GM19351 (cell line): ENCODE results near the gene AWAT2.
"Not testable (repeated sequence)": the region's sequence is repeated elsewhere in the genome, so short reads cannot be mapped to it uniquely, and the experiment has no call there.

ENCODE experiments used
- ATAC-seq: cut with Tn5 transposase; IDR thresholded peaks from one replicate; pipeline ENCODE4 v1.9.1; 2021; ENCODE audit warnings: mild to moderate bottlenecking, moderate library complexity; ENCODE audit not compliant: unreplicated experiment

Gene AWAT2

DNA sequence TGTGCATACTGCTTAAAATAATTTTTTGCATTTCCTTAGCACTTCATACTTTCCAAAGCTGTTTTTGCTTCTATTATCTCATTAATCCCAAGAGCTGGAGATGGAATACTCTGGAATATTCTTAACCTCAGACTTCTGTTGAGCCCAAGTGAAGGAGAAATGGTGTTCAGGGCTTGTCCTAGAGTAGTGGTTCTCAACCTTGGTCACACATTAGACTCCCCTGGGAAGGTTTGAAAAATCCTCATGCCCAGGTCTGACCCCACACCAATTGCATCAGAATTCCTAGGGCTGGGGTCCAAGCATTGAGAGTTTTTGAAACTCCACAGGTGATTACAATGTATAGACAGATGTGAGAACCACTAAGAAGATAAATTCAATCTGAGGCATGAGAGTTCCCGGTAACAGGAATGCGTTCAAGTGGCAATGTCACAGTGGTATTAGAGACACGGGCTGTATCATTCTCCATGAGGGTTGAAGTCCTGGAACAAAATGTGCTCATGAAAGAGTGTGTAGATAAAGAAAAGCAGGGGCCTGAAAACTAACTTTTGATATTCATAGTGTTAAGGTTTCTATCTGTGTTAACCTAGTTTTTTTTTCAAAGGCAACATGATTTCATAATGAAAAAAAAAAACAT is 47.9 kb downstream of the AWAT2 start:
- no peak for ATAC-seq

DNA sequence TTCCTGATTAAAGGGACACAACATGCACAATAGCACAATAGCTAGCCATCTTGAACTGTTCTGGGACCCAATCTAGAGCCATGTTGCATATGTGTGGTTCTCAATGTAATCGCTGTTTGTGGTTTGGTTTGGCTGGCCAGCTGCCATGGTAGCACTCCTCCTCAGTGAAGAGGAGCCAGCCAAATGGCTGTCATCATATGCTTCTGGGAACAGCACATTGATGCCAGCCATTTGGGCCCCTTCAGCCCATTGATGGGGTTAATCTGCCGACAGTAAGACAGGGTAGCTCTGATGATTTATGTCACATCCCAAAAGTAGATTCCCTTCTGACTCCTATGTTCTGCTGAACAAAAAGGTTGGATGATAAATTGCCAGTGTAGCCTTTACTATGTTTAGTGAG is 48.5 kb downstream of the AWAT2 start:
- ATAC-seq = no peak

GRCh38 chrX:69998299-69998698 is 51.4 kb downstream of the AWAT2 start:
- not testable (repeated sequence) for ATAC-seq

- ATAC-seq = no peak
These were observed 53.6 kb downstream of the AWAT2 start for GRCh38 chrX:69996113-69996468.

DNA sequence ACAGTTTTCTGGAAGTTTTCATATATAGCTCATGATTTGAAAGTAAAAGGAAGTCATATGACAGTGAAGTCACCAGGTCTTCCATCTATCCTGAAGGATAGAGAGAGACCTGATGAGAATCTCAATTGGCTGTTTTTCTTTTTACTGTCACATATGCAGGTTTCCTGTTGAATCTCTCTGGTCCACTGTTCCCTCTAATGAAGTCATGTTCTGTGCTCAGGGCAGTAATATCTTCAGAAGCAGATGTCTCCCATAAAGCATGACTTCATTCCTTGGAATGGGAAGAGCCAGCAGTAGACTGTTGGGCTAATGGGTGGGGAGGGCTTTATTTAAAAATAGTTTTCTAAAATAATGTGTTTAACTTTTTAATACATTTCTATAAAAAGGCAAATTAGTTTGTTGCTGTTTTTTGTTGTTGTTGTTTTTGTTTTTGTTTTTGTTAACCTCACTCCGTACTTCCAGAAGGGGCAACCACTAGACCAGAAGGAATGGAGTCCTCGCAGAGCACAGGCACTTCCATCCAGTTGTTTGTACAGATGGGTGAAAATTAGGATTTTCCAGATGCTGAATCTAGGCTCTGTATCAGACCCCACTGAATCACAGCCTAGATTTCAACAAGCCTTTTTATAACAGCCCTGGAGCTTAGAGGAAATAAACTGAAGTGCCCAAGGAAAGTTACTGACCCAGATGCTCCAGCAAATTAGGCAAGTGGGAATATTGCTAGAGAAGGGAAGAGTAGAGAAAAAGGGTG is 54.2 kb downstream of the AWAT2 start:
- no peak for ATAC-seq

DNA sequence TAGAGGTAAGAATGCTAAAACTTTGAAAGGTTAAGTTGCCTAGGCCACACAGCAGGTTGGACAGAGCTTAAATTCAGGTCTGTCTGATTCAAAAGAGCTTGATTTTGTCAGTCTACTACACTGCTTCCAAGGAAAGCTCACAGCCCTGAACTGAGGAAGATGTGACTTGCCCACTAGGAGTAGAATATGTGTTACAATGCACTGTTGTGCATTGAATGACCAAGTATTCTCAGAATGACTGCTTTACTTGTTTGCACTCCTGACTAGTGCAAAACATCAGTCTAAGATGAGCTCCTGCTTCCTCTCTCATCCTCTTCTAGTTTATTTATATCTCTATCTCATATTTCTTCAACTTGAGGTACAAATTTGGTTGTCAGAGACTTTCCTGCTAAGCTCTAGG is 56.2 kb downstream of the AWAT2 start:
- no peak for ATAC-seq

DNA sequence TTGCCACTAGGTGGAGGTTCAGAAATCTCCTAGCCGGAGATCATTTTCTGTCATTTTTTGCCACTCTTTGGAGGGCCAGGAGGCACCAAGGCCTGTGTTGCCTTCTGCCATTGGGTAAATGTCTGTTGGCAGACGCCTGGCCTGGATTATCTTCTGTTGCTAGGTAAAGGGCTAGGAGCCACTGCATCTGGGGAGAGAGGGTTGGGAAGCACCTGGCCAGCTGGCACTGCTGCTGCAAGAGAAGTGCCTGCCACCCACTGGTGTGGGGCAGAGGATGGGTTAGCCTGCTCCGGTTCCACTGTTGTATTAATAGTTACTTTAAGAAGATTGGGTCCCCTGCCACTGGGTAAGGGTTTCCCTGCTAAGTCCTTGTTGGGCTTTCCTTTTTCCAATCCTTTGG is 58.1 kb downstream of the AWAT2 start:
- ATAC-seq = no peak
